Ovary (tissue), 9 donors: Measurements from ENCODE around the gene SEZ6. TPM values are rescaled to one million over a fixed set of nuclear protein-coding genes. Genes with fewer than 3 reads are reported as not detected.

ENCODE experiments used
- DNase-seq, 5 donors: peaks; one replicate each; pipeline ENCODE4 v3.0.0-alpha.2; 2019 to 2020
- H3K27ac ChIP-seq, 2 donors: fragments of 200-600 bp; one replicate each; pipeline versions ENCODE4 v1.5.1 to v1.8.0; 2019 to 2022
- H3K27me3 ChIP-seq: fragments of 200-600 bp; one replicate; pipeline ENCODE4 v1.8.0; 2022
- H3K36me3 ChIP-seq: fragments of 200-600 bp; sonication (generic); one replicate; pipeline ENCODE4 v1.5.1; 2019
- H3K4me1 ChIP-seq: one replicate; pipeline ENCODE4 v1.8.1; 2013; ENCODE audit warnings: mild to moderate bottlenecking, moderate library complexity; ENCODE audit not compliant: insufficient read depth
- H3K4me3 ChIP-seq: fragments of 200-600 bp; sonication (generic); one replicate; pipeline ENCODE4 v1.5.1; 2017
- H3K9me3 ChIP-seq, 2 donors: fragments of 200-600 bp in 1 of 2; sonication (generic) in 1 of 2; one replicate each; pipeline versions ENCODE4 v1.5.1 to v1.8.1; 2013 to 2019; ENCODE audit warnings: mild to moderate bottlenecking in 1 of 2, moderate library complexity in 1 of 2
- EP300 ChIP-seq: sonication (generic); formaldehyde crosslinking; IDR thresholded peaks from one replicate; pipeline ENCODE4 v1.6.1; 2017; ENCODE audit warnings: antibody characterized with exemption
- POLR2A ChIP-seq: fragments of 450-650 bp; IDR thresholded peaks from one replicate; pipeline ENCODE4 v1.6.1; 2017; ENCODE audit warnings: antibody characterized with exemption, mild to moderate bottlenecking, moderate library complexity
- WGBS, 3 donors: extraction: QIAGEN DNeasy Blood & Tissue Kit in 1 of 3; methylation state at CpG; one replicate each; pipeline versions ENCODE4 v1.1.5 to v1.1.7; 2013 to 2017; 5-methylcytosine and 5-hydroxymethylcytosine counted together
- intact Hi-C, 4 donors: fragments of 100-400 bp; cut with DNase I; formaldehyde crosslinking; loops; one replicate each; pipeline versions ENCODE4 v1.11.0 to v1.15.1; 2022 to 2023
- polyA plus RNA-seq, 2 donors: library from polyadenylated mRNA; stranded (reverse); fragments of 200-250 nt in 1 of 2; fragments of 350-450 nt in 1 of 2; fragmentation: Illumina TruSeq in 1 of 2; extraction: RNeasy Lipid Tissue Mini Kit (QIAGEN cat#74804) in 1 of 2; gene quantifications; one replicate each; pipeline ENCODE4 v1.2.3, GENCODE V29; 2013 to 2014
- total RNA-seq, 7 donors: library from RNA; depleted of rRNA in 2 of 7; stranded (reverse); fragments of >200 nt in 2 of 7; fragmentation: NEBNext Ultra II Directional in 3 of 7; extraction: Animal tissue kit (Norgen Biotek cat#: 25700) in 3 of 7; gene quantifications; one replicate each; pipeline versions ENCODE4 v1.1.0 to v1.2.4, GENCODE V29; 2016 to 2023
- TF ChIP-seq, protein P1 (sequence below), 3 donors: fragments of 450-650 bp in 2 of 3; fragments of 200-600 bp in 1 of 3; IDR thresholded peaks; one replicate each; pipeline versions ENCODE4 v1.5.1 to v1.8.0; 2016 to 2022; ENCODE audit warnings: antibody characterized with exemption in 3 of 3, mild to moderate bottlenecking in 1 of 3
- donor health status: DM: no; HTN: no; CAD: no; lungs with moderate emphysema.
- donor health status: DM: no; HTN: no; CAD: no.
- donor health status: Bipolar disorder and iron deficiency.
- donor health status: DM: yes; HTN: yes; CAD: no.
- donor health status: DM: no; HTN: no; CAD: no.
- donor health status: DM: yes; HTN: yes; CAD: no.

Gene SEZ6
- total and polyA plus RNA-seq, 9 donors: not detected

- no peak for DNase-seq
- Histone ChIP-seq H3K4me1 (no peaks in the 10 kb centered on the region), H3K36me3 (no peaks in the 10 kb centered on the region), H3K27me3 (no peaks in the 10 kb centered on the region), H3K27ac (no peak overlapping the region), H3K4me3 (no peak overlapping the region), H3K9me3 (no peaks in the 10 kb centered on the region)
- 17 to 28% (median 17%) methylated on average over 11 of the region's 11 CpGs for WGBS, 3 donors
- no peak for TF ChIP-seq EP300
- no peak for TF ChIP-seq POLR2A
- TF ChIP-seq, protein P1, sequence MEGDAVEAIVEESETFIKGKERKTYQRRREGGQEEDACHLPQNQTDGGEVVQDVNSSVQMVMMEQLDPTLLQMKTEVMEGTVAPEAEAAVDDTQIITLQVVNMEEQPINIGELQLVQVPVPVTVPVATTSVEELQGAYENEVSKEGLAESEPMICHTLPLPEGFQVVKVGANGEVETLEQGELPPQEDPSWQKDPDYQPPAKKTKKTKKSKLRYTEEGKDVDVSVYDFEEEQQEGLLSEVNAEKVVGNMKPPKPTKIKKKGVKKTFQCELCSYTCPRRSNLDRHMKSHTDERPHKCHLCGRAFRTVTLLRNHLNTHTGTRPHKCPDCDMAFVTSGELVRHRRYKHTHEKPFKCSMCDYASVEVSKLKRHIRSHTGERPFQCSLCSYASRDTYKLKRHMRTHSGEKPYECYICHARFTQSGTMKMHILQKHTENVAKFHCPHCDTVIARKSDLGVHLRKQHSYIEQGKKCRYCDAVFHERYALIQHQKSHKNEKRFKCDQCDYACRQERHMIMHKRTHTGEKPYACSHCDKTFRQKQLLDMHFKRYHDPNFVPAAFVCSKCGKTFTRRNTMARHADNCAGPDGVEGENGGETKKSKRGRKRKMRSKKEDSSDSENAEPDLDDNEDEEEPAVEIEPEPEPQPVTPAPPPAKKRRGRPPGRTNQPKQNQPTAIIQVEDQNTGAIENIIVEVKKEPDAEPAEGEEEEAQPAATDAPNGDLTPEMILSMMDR (IDR thresholded peaks at IDR 0.05): no peak
- intact Hi-C loops: no loop called here
Measured at GRCh38 chr17:29032013-29032856, 26.4 kb upstream of the SEZ6 start.

GRCh38 chr17:29031488-29031887, 25.7 kb upstream of the SEZ6 start:
- WGBS, 3 donors: 63 to 70% (median 64%) methylated on average over 5 of the region's 5 CpGs
- Histone ChIP-seq H3K4me1 (no peaks in the 10 kb centered on the region), H3K36me3 (no peaks in the 10 kb centered on the region), H3K4me3 (no peak overlapping the region), H3K27me3 (no peaks in the 10 kb centered on the region), H3K9me3 (no peaks in the 10 kb centered on the region), H3K27ac (no peak overlapping the region)
- DNase-seq: no peak
- intact Hi-C loops: no loop called here
- TF ChIP-seq EP300 (no peak), POLR2A (no peak)
- TF ChIP-seq, protein P1 (IDR thresholded peaks at IDR 0.05): no peak

GRCh38 chr17:29024316-29024952, 18.6 kb upstream of the SEZ6 start:
- Histone ChIP-seq H3K27me3 (no peaks in the 10 kb centered on the region), H3K27ac (no peak overlapping the region), H3K4me1 (peaks cover 2% of the 10 kb centered on the region), H3K9me3 (no peaks in the 10 kb centered on the region), H3K4me3 (no peak overlapping the region), H3K36me3 (no peaks in the 10 kb centered on the region)
- TF ChIP-seq, protein P1 (IDR thresholded peaks at IDR 0.05): no peak
- no peak for TF ChIP-seq POLR2A
- TF ChIP-seq EP300: no peak
- 55 to 68% (median 59%) methylated on average over 6 of the region's 6 CpGs for WGBS, 3 donors
- intact Hi-C loops: loop anchor here in 1 of 4 donors (10.0 kb wide), 1 partner anchor 60 kb away; no protein-coding TSS in a partner anchor
- no peak for DNase-seq

DNA sequence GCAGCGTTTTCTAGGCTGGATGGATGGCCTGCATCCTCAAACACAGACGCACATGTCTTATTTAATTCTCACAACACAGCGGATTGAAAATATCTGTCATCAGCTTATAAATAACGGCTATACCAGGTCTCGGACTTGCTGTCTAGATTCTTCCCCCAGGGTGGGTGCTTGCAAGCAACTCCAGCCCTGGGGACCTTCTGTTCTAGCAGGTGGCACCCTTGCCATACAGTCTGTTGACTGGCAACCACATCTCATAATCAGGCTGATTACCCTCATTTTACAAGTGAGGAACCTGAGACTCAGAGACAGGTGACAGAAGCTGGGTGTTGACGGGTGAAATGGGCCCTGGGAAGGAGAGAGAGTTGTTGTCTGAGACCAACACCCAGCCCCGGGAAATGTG, 16.2 kb upstream of the SEZ6 start:
- Histone ChIP-seq H3K4me1 (peaks cover 2% of the 10 kb centered on the region), H3K4me3 (no peak overlapping the region), H3K27ac (no peak overlapping the region), H3K36me3 (no peaks in the 10 kb centered on the region), H3K9me3 (no peaks in the 10 kb centered on the region), H3K27me3 (no peaks in the 10 kb centered on the region)
- TF ChIP-seq EP300 (no peak), POLR2A (no peak)
- TF ChIP-seq, protein P1 (IDR thresholded peaks at IDR 0.05): no peak
- WGBS, 3 donors: 89 to 93% (median 92%) methylated on average over 7 of the region's 7 CpGs
- intact Hi-C loops: loop anchor here in 1 of 4 donors (10.0 kb wide), 1 partner anchor 57 kb away; no protein-coding TSS in a partner anchor
- DNase-seq: no peak
